GM12875 (cell line): Measurements from ENCODE around the gene DOCK1.

Experiments
- H3K4me3 ChIP-seq: one replicate; pipeline ENCODE4 v1.5.1; 2011; ENCODE audit warnings: low read depth, low read length, control low read depth
- CTCF ChIP-seq: IDR thresholded peaks from 2 replicates; pipeline ENCODE4 v1.5.1; 2011; ENCODE audit warnings: low read depth, mild to moderate bottlenecking, control low read depth, inconsistent platforms, low read length, moderate library complexity, borderline replicate concordance; ENCODE audit not compliant: insufficient read depth

The DOCK1 gene

DNA sequence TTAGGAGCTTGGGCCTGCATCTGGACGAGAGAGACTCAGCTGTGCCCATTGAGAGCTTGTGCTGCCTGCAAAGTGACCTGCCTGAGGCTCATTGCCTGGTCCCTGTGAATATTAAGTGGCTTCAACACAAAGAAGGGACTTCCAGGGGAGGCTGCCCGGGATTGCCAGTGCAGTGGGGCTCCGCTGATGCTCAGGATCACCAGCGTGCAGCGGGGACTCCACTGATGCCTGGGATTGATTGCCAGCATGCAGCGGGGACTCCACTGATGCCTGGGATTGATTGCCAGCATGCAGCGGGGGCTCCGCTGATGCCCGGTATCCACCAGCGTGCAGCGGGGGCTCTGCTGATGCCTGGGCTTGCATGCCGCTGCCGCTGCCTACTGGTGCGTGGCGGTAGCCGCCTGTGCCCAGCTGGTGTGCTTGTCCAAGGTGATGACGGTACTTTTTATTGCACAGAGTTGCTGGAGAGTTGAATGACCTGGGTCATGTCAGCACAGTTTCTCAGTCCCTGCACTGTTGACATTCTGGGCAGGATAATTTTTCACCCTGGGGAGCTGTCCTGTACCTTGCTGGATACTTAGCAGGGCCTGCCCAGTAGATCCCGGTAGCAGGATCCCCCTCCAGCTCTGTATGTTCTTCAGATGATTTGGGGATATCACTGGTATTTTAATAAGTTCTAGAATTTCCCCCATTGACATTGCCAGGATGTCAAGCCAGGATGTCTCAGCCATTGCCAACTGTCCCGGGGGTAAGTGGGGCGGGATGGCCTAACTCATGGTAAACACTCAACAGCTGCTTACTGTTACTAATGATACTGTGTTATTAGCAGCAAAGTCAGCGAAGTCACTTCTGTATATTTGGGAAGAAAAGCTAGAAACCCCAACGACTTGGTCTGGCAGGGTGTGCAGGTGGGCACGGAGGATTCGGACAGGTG, 13.0 kb downstream of the DOCK1 start:
- no peak overlapping the region for H3K4me3 ChIP-seq
- TF ChIP-seq CTCF, result no peak

DNA sequence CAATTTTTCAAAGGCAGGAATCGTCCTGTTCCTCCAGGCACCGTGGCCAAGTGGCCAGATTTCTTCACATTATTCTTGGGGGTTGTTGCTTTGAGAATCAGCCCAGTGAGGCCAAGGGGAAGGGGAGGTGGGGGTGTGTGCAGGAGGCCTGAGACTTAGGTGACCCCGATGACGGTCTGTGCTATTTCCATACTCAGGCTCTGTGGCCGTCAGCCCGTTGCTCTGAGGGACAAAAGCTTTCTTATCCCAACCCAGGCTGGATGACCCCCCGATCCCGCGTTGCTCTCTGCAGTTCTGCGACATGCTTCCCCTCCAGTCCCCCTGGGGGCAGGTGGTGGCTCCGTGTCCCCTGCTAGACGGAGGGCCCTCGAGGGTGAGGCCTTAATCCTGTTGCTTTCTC, 14.2 kb downstream of the DOCK1 start:
- no peak overlapping the region for H3K4me3 ChIP-seq
- no peak for TF ChIP-seq CTCF

GRCh38 chr10:126921162-126921561, 15.9 kb downstream of the DOCK1 start:
- H3K4me3 ChIP-seq, result no peak overlapping the region
- TF ChIP-seq CTCF, result no peak

DNA sequence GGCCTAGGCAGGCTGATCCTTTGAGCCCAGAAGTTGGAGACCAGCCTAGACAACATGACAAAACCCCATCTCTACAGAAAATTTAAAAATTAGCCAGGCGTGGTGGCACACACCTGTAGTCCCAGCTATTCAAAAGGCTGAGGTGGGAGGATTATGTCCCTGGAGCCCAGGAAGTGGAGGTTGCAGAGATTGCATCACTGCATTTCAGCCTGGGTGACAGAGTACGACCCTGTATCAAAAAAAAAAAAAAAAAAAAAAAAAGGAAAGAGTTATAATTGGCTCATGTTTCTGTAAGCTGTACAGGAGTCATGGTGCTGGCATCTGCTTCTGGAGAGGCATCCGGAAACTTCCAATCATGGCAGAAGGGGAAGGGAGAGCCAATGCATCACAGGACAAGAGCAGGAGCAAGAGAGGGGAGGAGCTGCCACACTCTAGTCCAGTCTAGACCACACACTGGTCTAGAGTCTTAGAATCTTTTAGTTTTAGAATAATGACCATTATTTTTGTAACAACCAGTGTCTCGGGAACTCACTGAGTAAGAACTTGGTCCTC, 16.8 kb downstream of the DOCK1 start:
- no peak for TF ChIP-seq CTCF
- no peak overlapping the region for H3K4me3 ChIP-seq

DNA sequence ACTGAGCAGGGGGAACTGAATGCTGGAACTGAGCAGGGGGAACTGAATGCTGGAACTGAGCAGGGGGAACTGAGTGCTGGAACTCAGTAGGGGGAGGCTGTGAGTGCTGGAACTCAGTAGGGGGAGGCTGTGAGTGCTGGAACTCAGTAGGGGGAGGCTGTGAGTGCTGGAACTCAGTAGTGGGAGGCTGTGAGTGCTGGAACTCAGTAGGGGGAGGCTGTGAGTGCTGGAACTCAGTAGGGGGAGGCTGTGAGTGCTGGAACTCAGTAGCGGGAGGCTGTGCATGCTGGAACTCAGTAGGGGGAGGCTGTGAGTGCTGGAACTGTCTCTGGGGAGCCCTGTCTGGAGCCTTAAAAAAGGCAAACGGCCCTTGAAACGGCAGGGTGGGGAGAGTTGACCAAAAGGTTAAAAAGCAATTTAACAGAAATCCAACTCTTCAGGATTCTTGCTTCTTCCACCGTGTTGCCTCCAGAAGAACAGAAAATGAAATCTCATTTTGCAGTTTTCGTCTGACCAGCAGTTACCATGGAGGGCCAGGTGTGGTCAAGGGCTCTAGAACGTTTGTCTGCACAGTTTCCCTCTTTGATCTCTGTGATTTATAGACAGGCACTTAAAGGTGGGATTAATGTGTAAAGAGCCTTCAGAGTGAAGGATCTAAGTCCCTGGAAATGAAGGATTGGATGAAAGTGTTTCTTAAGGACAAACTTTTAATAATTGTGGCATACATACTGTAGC, 19.1 kb downstream of the DOCK1 start:
- H3K4me3 ChIP-seq, result no peak overlapping the region
- TF ChIP-seq CTCF, result no peak

- no peak overlapping the region for H3K4me3 ChIP-seq
- TF ChIP-seq CTCF, result no peak
Observed at GRCh38 chr10:126924915-126925300, 19.7 kb downstream of the DOCK1 start.
